ENCODE data around the gene EIF3B.

The EIF3B gene

DNA sequence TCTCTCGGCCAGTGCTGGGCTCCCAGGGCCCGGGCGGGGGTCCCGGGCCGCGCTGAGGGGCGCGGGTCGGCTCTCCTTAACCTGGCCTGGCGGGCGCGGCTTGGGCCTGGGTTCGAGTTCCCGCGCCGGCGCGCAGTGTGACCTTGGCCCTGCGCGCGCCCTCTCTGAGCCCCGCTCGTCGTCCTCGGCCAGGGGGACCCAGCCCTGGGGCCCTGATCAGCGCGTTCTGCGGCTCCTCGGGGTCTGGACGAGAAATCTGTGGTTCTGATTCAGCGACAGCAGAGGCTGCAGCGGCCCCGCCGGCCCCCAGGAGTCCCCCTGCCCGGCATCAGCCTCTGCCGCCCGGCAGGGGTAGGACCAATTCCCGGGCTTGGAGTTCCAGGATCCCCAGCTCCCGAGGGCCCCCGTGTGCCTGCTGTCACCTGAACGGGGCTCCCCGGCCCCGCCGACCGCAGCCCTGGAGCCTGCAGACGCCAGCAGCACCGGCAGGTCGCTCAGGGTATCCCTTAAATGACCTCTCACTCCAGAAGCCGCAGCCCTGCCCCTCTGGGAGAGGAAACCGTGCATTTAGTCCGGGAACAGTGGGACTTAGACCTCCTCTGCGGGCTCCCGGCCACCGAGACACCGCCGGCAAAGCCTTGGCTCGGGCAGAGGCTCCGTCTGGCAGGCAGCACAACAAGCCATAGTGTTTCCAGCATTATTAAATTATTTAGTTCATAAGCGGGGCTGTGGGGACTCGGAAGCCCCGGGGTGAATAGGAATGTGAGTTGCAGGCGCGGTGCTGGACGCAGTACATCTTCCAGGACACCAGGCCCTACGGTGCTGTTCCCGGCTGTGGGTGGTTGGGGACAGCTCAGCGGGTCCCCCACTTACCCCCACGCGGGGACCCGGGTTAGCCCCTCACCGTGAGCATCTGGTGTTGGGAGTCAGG, 49.4 kb downstream of the EIF3B start:
- peaks cover 24% of the 10 kb centered on the region for H3K4me1 ChIP-seq (ENCODE audit: control insufficient read depth, insufficient read depth, low read length, unreplicated experiment)
- peak overlapping the region; percentile 99 for H3K4me3 ChIP-seq (ENCODE audit: low read depth, low read length)

DNA sequence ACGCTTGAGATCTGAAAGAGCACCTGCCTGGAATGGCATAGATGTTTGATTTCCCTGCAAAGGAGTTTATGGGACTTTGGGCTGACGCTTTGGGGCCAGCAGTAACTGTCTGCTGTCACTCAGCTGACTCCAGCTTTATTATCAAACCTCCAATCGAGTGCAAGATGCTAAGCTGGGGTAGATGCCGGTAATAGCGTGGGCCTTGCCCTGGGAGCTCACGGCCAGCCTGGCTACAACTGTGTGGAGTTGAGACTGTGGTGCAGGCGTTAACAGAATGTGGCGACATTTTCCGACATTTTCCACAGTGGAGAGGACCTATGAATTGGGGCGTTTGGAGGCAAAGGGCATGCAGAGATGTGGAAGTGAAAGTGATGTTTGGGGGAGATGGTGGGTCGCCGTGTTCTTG, 50.1 kb downstream of the EIF3B start:
- Histone ChIP-seq H3K79me2 (ENCODE audit: control insufficient read depth, insufficient read depth, low read length, unreplicated experiment) (peaks cover 18% of the 10 kb centered on the region), H3K4me1 (ENCODE audit: control insufficient read depth, insufficient read depth, low read length, unreplicated experiment) (peaks cover 20% of the 10 kb centered on the region), H3K27ac (ENCODE audit: low read depth, low read length) (no peak overlapping the region), H2AFZ (ENCODE audit: low read length, unreplicated experiment) (no peak overlapping the region), H3K4me3 (ENCODE audit: low read depth, low read length) (peak overlapping the region; percentile 99), H3K27me3 (ENCODE audit: insufficient read depth, low read length) (no peaks in the 10 kb centered on the region), H3K36me3 (ENCODE audit: insufficient read depth, low read length) (no peaks in the 10 kb centered on the region)

More for the DNA sequence above, 49.4 kb downstream of the EIF3B start:
- Histone ChIP-seq H3K27ac (ENCODE audit: low read depth, low read length) (no peak overlapping the region), H3K36me3 (ENCODE audit: insufficient read depth, low read length) (no peaks in the 10 kb centered on the region), H3K27me3 (ENCODE audit: insufficient read depth, low read length) (no peaks in the 10 kb centered on the region), H2AFZ (ENCODE audit: low read length, unreplicated experiment) (peak overlapping the region; percentile 77), H3K79me2 (ENCODE audit: control insufficient read depth, insufficient read depth, low read length, unreplicated experiment) (peaks cover 18% of the 10 kb centered on the region)

DNA sequence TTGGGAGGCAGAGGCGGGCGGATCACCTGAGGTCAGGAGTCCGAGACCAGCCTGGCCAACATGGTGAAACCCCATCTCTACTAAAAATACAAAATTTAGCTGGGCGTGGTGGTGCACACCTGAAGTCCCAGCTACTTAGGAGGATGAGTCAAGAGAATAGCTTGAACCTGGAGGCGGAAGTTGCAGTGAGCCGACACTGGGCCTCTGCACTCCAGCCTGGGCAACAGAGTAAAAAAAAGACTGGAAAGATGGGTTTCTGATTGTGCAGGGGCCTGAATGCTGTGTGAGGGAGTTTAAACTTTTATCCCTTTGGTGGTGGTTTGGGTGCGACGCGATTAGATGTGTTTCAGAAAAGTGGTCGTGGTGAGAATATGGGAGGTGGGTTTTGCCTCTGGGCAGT, 50.6 kb downstream of the EIF3B start:
- Histone ChIP-seq H3K27ac (ENCODE audit: low read depth, low read length) (no peak overlapping the region), H3K4me1 (ENCODE audit: control insufficient read depth, insufficient read depth, low read length, unreplicated experiment) (peaks cover 16% of the 10 kb centered on the region), H2AFZ (ENCODE audit: low read length, unreplicated experiment) (no peak overlapping the region), H3K36me3 (ENCODE audit: insufficient read depth, low read length) (no peaks in the 10 kb centered on the region), H3K27me3 (ENCODE audit: insufficient read depth, low read length) (no peaks in the 10 kb centered on the region), H3K4me3 (ENCODE audit: low read depth, low read length) (no peak overlapping the region; the same call in 1 of the 2 replicates), H3K79me2 (ENCODE audit: control insufficient read depth, insufficient read depth, low read length, unreplicated experiment) (peaks cover 18% of the 10 kb centered on the region)

DNA sequence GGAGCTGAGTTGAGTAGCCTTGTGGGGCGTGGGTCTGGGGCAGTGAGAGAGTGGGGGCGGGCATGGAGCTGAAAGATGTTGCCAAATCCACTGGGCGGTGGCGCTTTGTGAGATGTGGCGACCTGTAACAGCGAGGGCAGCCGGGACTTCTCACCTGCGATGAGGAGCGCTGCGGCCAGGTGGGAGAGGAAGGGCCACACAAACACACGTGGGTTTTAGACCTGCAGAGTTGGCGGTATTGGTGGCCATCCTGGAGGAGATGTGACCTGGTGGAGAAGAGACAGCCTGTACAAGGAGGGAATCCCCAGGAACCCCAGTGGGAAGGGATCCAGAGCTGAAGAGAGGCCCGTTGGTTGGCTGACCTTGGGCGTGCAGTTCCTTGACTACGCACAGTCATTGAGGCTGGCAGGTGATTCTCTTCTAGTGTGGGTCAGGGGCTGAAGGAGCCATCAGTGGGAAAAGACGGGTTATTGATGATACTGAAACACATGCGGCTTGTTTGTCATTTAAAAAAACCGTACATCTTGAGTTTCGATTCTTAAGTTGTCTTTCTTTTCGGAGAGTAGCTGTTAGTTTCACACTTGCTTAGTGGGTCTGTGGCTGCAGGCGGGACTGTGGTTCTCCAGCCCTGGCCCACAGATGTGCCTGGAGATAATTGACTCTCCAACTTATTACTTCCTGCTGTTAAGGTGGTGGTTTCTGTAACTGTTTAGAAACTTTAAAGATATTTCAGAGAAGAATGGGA, 51.1 kb downstream of the EIF3B start:
- Histone ChIP-seq H3K4me1 (ENCODE audit: control insufficient read depth, insufficient read depth, low read length, unreplicated experiment) (peaks cover 14% of the 10 kb centered on the region), H3K27me3 (ENCODE audit: insufficient read depth, low read length) (no peaks in the 10 kb centered on the region), H3K36me3 (ENCODE audit: insufficient read depth, low read length) (no peaks in the 10 kb centered on the region), H3K27ac (ENCODE audit: low read depth, low read length) (no peak overlapping the region), H3K4me3 (ENCODE audit: low read depth, low read length) (no peak overlapping the region), H3K79me2 (ENCODE audit: control insufficient read depth, insufficient read depth, low read length, unreplicated experiment) (peaks cover 18% of the 10 kb centered on the region), H2AFZ (ENCODE audit: low read length, unreplicated experiment) (no peak overlapping the region)

DNA sequence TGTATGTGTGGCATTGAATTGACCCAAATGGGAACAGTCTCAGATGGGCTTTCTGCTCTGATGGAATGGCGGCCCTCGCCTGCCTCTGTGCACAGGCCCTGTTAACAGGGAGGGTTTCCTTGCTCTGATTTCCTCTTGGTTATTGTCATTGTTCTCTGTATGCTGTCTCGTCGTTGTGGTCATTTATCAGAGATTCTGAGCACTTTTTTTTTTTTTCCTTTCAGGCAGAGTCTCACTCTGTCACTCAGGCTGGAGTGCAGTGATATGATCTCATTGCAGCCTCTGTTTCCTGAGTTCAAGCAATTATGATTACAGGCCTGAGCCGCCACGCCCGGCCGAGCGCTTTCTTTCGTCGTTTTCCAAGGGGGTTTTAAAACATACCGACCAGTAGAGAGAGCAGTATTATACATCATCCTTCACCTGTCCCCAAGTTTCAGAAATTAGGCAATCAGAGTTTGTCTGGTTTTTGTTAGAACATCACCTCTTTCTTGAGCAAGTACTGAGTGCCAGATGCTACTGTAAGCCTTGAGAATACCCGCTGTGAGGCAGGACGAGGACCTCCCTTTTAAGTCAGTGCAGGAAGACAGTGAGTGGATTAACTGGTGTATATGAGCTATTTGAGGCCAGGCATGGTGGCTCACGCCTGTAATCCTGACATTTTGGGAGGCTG, 55.3 kb downstream of the EIF3B start:
- Histone ChIP-seq H3K27ac (ENCODE audit: low read depth, low read length) (no peak overlapping the region), H2AFZ (ENCODE audit: low read length, unreplicated experiment) (no peak overlapping the region), H3K27me3 (ENCODE audit: insufficient read depth, low read length) (no peaks in the 10 kb centered on the region), H3K36me3 (ENCODE audit: insufficient read depth, low read length) (no peaks in the 10 kb centered on the region), H3K4me1 (ENCODE audit: control insufficient read depth, insufficient read depth, low read length, unreplicated experiment) (peaks cover 28% of the 10 kb centered on the region), H3K79me2 (ENCODE audit: control insufficient read depth, insufficient read depth, low read length, unreplicated experiment) (peaks cover 8% of the 10 kb centered on the region), H3K4me3 (ENCODE audit: low read depth, low read length) (no peak overlapping the region)

DNA sequence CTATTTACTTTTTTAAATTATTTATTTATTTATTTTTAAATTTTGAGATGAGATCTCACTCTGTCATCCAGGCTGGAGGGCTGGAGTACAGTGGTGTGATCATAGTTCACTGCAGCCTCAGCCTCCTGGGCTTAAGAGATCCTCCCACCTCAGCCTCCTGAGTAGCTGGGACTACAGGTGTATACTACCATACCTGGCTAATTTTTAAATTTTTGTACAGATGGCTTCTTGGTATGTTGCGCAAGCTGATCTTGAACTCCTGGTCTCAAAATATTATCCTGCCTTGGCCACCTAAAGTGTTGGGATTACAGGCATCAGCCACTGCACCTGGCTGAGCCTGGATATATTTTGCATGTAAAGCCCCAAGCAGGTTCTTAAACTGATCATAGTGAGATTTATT, 56.4 kb downstream of the EIF3B start:
- Histone ChIP-seq H3K4me1 (ENCODE audit: control insufficient read depth, insufficient read depth, low read length, unreplicated experiment) (peaks cover 25% of the 10 kb centered on the region), H3K27ac (ENCODE audit: low read depth, low read length) (no peak overlapping the region), H3K4me3 (ENCODE audit: low read depth, low read length) (no peak overlapping the region), H3K36me3 (ENCODE audit: insufficient read depth, low read length) (no peaks in the 10 kb centered on the region), H3K27me3 (ENCODE audit: insufficient read depth, low read length) (no peaks in the 10 kb centered on the region), H2AFZ (ENCODE audit: low read length, unreplicated experiment) (no peak overlapping the region), H3K79me2 (ENCODE audit: control insufficient read depth, insufficient read depth, low read length, unreplicated experiment) (peaks cover 3% of the 10 kb centered on the region)

DNA sequence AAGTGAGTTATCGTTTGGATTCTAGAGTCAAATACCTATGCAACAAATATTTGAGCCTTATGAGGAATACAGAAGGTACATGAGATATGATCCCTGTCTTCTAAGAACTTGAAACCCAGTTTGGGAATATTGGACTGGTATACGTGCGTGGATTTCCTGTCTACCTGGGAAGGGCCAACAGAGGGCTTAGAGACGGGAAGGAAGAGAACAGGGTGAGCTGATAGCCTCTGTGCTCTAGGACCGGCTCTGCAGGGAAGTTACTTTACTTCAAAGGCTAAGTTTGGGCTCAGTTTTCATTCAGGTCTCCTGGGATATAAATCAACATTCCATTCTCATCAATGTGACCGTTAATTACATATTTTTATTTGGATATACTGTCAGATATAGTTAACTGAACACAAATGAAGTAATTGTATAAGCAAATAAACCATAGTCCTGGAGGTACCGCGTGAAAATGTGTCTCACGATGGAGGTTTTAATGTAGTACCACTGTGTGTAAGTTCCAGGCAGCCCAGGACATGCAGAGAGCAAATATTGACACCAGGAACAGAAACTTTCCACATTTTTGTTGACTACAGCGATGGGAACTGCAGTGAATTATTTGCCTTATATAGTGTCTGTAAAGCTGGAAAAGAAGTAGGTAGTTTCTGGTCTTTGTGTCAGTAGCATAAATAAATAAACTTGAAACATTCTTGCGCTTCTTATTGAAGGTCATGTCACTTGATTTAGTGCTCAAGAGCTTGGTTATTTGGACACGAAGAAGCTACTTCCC, 57.4 kb downstream of the EIF3B start:
- H3K4me1 ChIP-seq (ENCODE audit: control insufficient read depth, insufficient read depth, low read length, unreplicated experiment): peaks cover 25% of the 10 kb centered on the region
- H3K79me2 ChIP-seq (ENCODE audit: control insufficient read depth, insufficient read depth, low read length, unreplicated experiment): peaks cover 3% of the 10 kb centered on the region
- H3K27me3 ChIP-seq (ENCODE audit: insufficient read depth, low read length): no peaks in the 10 kb centered on the region
- 0 out of 2 replicates have a peak overlapping the region, but pooled peaks have one; percentile 2 for H3K27ac ChIP-seq (ENCODE audit: low read depth, low read length)
- H2AFZ ChIP-seq (ENCODE audit: low read length, unreplicated experiment): no peak overlapping the region
- peak overlapping the region; percentile 11; the same call in 1 of the 2 replicates for H3K4me3 ChIP-seq (ENCODE audit: low read depth, low read length)
- H3K36me3 ChIP-seq (ENCODE audit: insufficient read depth, low read length): no peaks in the 10 kb centered on the region

DNA sequence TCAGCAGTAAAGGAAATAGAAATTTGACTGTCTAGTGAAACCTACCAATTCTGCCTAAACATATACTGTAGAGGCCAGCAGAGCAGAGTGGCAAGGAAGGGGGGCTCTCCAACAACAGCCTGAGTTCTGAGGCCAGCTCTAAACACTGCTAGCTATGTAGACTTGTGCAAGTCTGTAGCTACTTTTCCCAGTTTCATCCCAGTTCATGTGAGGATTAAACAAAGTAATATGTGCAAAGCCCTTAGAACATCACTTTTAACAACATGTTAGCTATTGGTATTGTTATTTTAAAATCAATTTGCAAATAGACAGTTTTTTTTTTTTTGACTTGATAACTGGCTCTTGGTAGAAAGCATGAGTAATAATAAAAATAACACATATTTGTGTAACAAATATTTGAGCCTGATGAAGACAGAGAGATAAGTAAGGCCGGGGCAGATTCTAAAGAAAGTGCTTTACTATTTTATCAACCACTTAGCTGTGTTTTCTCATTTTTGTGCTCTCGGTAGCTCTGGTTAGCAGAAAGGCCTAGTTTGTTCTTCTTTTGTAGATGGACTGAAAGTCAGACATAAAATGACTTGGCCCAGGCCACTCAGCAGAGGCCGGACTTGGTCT, 58.1 kb downstream of the EIF3B start:
- Histone ChIP-seq H2AFZ (ENCODE audit: low read length, unreplicated experiment) (no peak overlapping the region), H3K4me3 (ENCODE audit: low read depth, low read length) (peak overlapping the region; percentile 11; the same call in 1 of the 2 replicates), H3K79me2 (ENCODE audit: control insufficient read depth, insufficient read depth, low read length, unreplicated experiment) (peaks cover 3% of the 10 kb centered on the region), H3K36me3 (ENCODE audit: insufficient read depth, low read length) (no peaks in the 10 kb centered on the region), H3K27ac (ENCODE audit: low read depth, low read length) (0 out of 2 replicates have a peak overlapping the region, but pooled peaks have one; percentile 2), H3K27me3 (ENCODE audit: insufficient read depth, low read length) (no peaks in the 10 kb centered on the region), H3K4me1 (ENCODE audit: control insufficient read depth, insufficient read depth, low read length, unreplicated experiment) (peaks cover 25% of the 10 kb centered on the region)

DNA sequence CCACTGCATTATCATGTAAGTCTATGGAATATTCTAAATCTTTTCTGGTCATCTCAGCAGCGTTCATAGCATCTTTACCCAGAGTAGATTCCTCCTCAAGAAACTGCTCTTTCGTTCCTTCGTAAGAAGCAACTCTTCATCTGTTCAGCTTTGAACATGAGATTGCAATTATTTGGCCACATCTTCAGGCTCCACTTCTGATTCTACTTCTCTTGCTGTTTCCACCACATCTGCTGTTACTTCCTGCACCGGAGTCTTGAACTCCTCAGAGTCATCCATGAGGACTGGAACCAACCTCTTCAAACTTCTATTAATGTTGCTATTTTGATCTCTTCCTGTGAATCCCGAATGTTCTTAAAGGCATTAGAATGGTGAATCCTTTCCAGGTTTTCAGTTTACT, 61.4 kb downstream of the EIF3B start:
- peaks cover 23% of the 10 kb centered on the region for H3K4me1 ChIP-seq (ENCODE audit: control insufficient read depth, insufficient read depth, low read length, unreplicated experiment)
- H3K36me3 ChIP-seq (ENCODE audit: insufficient read depth, low read length): no peaks in the 10 kb centered on the region
- no peak overlapping the region for H2AFZ ChIP-seq (ENCODE audit: low read length, unreplicated experiment)
- peaks cover 6% of the 10 kb centered on the region for H3K79me2 ChIP-seq (ENCODE audit: control insufficient read depth, insufficient read depth, low read length, unreplicated experiment)
- H3K27me3 ChIP-seq (ENCODE audit: insufficient read depth, low read length): no peaks in the 10 kb centered on the region
- H3K4me3 ChIP-seq (ENCODE audit: low read depth, low read length): no peak overlapping the region
- no peak overlapping the region for H3K27ac ChIP-seq (ENCODE audit: low read depth, low read length)
